Ectodermal cell (in vitro differentiated cells): ENCODE data around the gene TK1.

Source experiments
- H3K27ac ChIP-seq: 2 replicates; pipeline ENCODE4 v1.7.0; 2013; ENCODE audit warnings: mild to moderate bottlenecking, low read depth, low read length; ENCODE audit not compliant: insufficient read depth, poor library complexity, severe bottlenecking
- H3K27me3 ChIP-seq: 2 replicates; pipeline ENCODE4 v1.7.0; 2013; ENCODE audit warnings: mild to moderate bottlenecking, low read length; ENCODE audit not compliant: insufficient read depth, control insufficient read depth, poor library complexity, severe bottlenecking
- H3K36me3 ChIP-seq: one replicate; pipeline ENCODE4 v1.7.0; 2013; ENCODE audit warnings: low read length; ENCODE audit not compliant: control insufficient read depth, insufficient read depth
- H3K4me1 ChIP-seq: one replicate; pipeline ENCODE4 v1.7.0; 2013; ENCODE audit warnings: low read length; ENCODE audit not compliant: control insufficient read depth, insufficient read depth
- H3K4me3 ChIP-seq: 2 replicates; pipeline ENCODE4 v1.7.0; 2013; ENCODE audit warnings: low read depth, low read length, control low read depth; ENCODE audit not compliant: insufficient read depth
- H3K9me3 ChIP-seq: 2 replicates; pipeline ENCODE4 v1.7.0; 2013; ENCODE audit warnings: mild to moderate bottlenecking, low read length, moderate library complexity; ENCODE audit not compliant: control insufficient read depth
- WGBS, 2 experiments: methylation state at CpG; one replicate each; pipeline ENCODE4 v1.1.7; 2013; ENCODE audit warnings: missing lambda C conversion rate in 2 of 2; 5-methylcytosine and 5-hydroxymethylcytosine counted together

Gene TK1

GRCh38 chr17:78219396-78220150 lies 32.7 kb upstream of the TK1 start:
- H3K27ac ChIP-seq, result no peak overlapping the region
- H3K27me3 ChIP-seq, result no peaks in the 10 kb centered on the region
- 81 to 83% methylated on average over 11 of the region's 11 CpGs for WGBS, 2 experiments
- H3K4me1 ChIP-seq, result peaks cover 15% of the 10 kb centered on the region
- H3K36me3 ChIP-seq, result peaks cover 42% of the 10 kb centered on the region
- H3K4me3 ChIP-seq, result no peak overlapping the region
- H3K9me3 ChIP-seq, result no peaks in the 10 kb centered on the region

- peaks cover 14% of the 10 kb centered on the region for H3K4me1 ChIP-seq
- H3K27me3 ChIP-seq, result no peaks in the 10 kb centered on the region
- WGBS, 2 experiments, result 15% methylated on average over 5 of the region's 5 CpGs
- peak overlapping the region; percentile 78 for H3K4me3 ChIP-seq
- no peak overlapping the region for H3K27ac ChIP-seq
- H3K36me3 ChIP-seq, result peaks cover 13% of the 10 kb centered on the region
- no peaks in the 10 kb centered on the region for H3K9me3 ChIP-seq
These were observed 27.8 kb upstream of the TK1 start for GRCh38 chr17:78214706-78215061.

DNA sequence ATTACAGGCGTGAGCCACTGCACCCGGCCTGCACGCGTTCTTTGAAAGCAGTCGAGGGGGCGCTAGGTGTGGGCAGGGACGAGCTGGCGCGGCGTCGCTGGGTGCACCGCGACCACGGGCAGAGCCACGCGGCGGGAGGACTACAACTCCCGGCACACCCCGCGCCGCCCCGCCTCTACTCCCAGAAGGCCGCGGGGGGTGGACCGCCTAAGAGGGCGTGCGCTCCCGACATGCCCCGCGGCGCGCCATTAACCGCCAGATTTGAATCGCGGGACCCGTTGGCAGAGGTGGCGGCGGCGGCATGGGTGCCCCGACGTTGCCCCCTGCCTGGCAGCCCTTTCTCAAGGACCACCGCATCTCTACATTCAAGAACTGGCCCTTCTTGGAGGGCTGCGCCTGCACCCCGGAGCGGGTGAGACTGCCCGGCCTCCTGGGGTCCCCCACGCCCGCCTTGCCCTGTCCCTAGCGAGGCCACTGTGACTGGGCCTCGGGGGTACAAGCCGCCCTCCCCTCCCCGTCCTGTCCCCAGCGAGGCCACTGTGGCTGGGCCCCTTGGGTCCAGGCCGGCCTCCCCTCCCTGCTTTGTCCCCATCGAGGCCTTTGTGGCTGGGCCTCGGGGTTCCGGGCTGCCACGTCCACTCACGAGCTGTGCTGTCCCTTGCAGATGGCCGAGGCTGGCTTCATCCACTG lies 27.3 kb upstream of the TK1 start, which contains the start of gene BIRC5:
TSS of gene BIRC5 (plus strand) at position 238 of the 690 bp plus-strand sequence. CDS start at position 302, 64 bp downstream.
- WGBS, 2 experiments, result 0 to 1% methylated on average over 60 of the region's 60 CpGs
- no peaks in the 10 kb centered on the region for H3K9me3 ChIP-seq
- H3K4me3 ChIP-seq, result peak within 1 kb of the TSS; percentile 78
- peaks cover 9% of the 10 kb centered on the region for H3K4me1 ChIP-seq
- H3K27ac ChIP-seq, result no peak within 1 kb of the TSS
- peaks cover 13% of the 10 kb centered on the region for H3K36me3 ChIP-seq
- H3K27me3 ChIP-seq, result no peaks in the 10 kb centered on the region

DNA sequence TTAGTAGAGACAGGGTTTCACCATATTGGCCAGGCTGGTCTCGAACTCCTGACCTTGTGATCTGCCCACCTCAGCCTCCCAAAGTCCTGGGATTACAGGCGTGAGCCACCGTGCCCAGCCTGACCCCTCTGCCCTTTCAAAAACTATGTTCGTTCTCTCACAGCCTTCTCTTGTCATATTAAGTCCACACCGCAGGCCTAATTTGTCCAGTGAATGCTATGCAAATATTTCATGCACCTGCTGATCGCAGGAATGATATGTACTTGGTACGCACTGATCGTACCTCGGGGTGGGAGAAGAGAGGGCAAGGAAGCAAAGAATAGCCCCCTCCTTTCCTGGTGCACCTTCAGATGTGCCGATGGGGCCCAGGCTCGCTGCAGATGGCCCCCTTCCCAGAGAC lies 24.2 kb upstream of the TK1 start:
- H3K27ac ChIP-seq, result no peak overlapping the region
- H3K9me3 ChIP-seq, result no peaks in the 10 kb centered on the region
- no peaks in the 10 kb centered on the region for H3K36me3 ChIP-seq
- 89 to 93% methylated on average over 11 of the region's 11 CpGs for WGBS, 2 experiments
- peaks cover 9% of the 10 kb centered on the region for H3K4me1 ChIP-seq
- H3K4me3 ChIP-seq, result no peak overlapping the region
- no peaks in the 10 kb centered on the region for H3K27me3 ChIP-seq

DNA sequence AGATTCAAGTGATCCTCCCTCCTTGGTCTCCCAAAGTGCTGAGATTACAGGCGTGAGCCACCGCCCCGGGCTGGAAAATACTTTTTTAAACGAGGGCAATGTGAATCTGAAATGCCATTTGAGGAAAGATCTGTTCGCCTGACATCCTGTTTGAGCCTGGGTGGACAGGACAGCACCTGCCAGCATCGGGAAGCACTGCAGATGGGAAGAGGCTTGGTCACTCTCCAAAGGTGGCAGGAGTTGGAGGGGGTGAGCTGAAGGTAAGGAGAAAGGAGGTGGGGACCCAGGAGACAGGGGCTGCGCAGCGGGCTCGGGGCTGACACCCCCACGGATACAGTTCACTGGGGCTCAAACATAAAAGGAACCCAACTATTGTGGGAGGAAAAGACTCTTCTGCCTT lies 23.3 kb upstream of the TK1 start:
- no peak overlapping the region for H3K4me3 ChIP-seq
- H3K36me3 ChIP-seq, result no peaks in the 10 kb centered on the region
- H3K27me3 ChIP-seq, result no peaks in the 10 kb centered on the region
- no peaks in the 10 kb centered on the region for H3K9me3 ChIP-seq
- no peak overlapping the region for H3K27ac ChIP-seq
- WGBS, 2 experiments, result 87 to 92% methylated on average over 10 of the region's 10 CpGs
- peaks cover under 1% of the 10 kb centered on the region for H3K4me1 ChIP-seq

GRCh38 chr17:78208486-78208885 lies 21.6 kb upstream of the TK1 start:
- Histone ChIP-seq H3K4me3 (no peak overlapping the region), H3K27ac (no peak overlapping the region), H3K9me3 (no peaks in the 10 kb centered on the region), H3K36me3 (no peaks in the 10 kb centered on the region), H3K27me3 (no peaks in the 10 kb centered on the region), H3K4me1 (no peaks in the 10 kb centered on the region)
- WGBS, 2 experiments, result 95 to 98% methylated on average over 2 of the region's 3 CpGs

DNA sequence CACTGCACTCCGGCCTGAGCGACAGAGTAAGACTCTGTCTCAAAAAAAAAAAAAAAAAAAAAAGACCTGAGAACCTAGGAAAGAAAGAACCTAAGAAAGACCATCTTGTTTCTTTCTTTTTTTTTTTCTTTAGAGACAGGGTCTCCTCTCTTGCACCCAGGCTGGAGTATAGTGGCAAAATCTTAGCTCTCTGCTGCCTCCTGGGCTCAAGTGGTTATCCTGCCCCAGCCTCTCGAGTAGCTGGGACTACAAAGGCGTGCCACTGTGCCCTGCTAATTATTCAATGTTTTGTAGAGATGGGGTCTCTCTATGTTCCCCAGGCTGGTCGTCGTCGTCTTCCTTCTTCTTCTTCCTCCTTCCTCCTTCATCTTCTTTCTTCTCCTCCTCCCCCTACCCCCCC lies 19.4 kb upstream of the TK1 start:
- Histone ChIP-seq H3K4me1 (no peaks in the 10 kb centered on the region), H3K9me3 (no peaks in the 10 kb centered on the region), H3K27me3 (no peaks in the 10 kb centered on the region), H3K4me3 (no peak overlapping the region), H3K27ac (no peak overlapping the region), H3K36me3 (peaks cover 4% of the 10 kb centered on the region)
- WGBS, 2 experiments, result 75 to 80% methylated on average over 7 of the region's 7 CpGs

DNA sequence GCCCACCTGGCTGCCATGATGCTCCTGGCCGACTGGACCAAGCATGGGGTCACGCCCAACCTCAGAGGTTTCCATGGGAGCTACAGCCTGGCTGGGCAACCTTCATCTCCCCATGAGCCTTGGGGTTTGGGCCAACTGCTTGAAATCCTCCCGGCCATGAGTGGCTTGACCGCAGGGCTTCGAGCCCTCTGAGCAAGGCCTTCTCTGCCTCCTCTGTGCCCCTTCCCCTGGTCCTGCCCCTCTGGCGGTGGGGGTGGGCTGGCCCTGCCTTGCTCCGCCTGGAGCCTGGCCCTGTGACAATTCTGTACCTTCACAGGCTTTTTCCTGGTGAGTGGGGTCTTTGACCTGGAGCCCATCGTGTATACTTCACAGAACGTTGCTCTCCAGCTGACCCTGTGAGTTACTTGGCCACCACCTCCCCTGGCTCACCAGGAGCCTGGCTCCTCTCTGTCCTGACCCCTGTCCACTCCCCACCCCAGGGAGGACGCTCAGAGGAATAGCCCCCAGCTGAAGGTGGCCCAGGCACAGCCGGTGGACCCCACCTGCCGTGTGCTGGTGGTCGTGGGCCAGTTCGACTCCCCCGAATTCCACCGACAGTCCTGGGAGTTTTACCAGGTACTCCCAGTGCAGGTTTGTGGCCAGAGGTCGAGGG lies 18.4 kb upstream of the TK1 start:
- H3K4me1 ChIP-seq, result no peaks in the 10 kb centered on the region
- no peaks in the 10 kb centered on the region for H3K9me3 ChIP-seq
- H3K4me3 ChIP-seq, result no peak overlapping the region
- H3K27ac ChIP-seq, result no peak overlapping the region
- peaks cover 4% of the 10 kb centered on the region for H3K36me3 ChIP-seq
- H3K27me3 ChIP-seq, result no peaks in the 10 kb centered on the region
- 94 to 96% methylated on average over 17 of the region's 17 CpGs for WGBS, 2 experiments

DNA sequence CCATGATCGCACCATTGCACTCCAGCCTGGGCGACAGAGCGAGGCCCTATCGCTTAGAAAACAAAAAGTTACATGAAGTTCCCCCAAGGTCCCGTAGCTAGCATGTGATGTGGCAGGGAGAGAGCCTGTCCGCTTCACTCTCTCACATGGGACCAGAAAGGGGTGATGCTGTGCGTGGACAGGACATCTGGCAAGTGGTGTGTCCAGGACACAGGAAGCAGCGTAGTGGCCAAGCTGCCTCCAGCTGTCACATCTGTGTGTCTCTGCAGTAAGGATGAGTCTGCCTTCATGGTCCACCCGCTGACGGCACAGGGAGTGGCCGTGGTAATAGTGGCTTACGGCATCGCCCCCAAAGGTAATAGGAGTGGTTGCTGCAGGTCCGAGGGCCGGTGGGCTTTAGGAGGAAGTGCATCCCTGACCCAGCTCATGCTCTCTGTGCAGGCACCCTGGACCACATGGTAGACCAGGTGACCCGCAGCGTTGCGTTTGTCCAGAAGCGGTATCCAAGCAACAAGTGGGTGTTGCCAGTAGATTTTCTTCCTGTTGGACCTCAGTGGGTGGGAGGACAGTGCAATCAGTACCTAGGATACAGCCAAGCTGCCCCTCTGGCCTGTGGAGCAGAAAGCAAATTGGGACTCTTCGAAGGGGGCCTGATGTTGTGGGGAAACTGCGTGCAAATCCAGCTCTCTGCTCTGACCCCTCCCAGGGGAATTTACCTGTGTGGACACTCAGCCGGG lies 17.7 kb upstream of the TK1 start:
- Histone ChIP-seq H3K27me3 (no peaks in the 10 kb centered on the region), H3K27ac (no peak overlapping the region), H3K9me3 (no peaks in the 10 kb centered on the region), H3K4me3 (no peak overlapping the region), H3K36me3 (peaks cover 4% of the 10 kb centered on the region), H3K4me1 (no peaks in the 10 kb centered on the region)
- WGBS, 2 experiments, result 94 to 97% methylated on average over 22 of the region's 22 CpGs

DNA sequence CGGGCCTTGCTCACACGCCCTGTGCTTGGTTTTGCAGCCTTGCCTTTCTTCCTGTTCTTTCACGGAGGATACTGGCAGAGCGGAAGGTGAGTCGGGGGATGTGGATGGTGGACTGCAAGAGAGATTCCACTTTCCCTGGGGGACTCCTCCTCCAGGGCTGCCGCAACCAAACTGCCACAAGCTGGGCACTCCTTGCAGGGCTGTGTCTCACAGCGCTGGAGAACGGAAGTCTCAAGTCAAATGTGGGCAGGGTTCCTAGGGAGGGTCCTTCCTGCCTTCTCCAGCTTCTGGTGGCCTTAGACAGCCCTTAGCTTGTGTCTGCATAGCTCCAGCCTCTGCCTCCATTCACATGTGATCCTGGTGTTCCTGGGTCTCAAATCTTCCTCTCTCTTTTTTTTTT lies 15.8 kb upstream of the TK1 start:
- WGBS, 2 experiments, result 98 to 99% methylated on average over 8 of the region's 8 CpGs
- Histone ChIP-seq H3K9me3 (no peaks in the 10 kb centered on the region), H3K27ac (no peak overlapping the region), H3K36me3 (peaks cover 9% of the 10 kb centered on the region), H3K27me3 (no peaks in the 10 kb centered on the region), H3K4me1 (no peaks in the 10 kb centered on the region), H3K4me3 (no peak overlapping the region)
